ENCODE data around the gene UNC13D.

UNC13D gene

DNA sequence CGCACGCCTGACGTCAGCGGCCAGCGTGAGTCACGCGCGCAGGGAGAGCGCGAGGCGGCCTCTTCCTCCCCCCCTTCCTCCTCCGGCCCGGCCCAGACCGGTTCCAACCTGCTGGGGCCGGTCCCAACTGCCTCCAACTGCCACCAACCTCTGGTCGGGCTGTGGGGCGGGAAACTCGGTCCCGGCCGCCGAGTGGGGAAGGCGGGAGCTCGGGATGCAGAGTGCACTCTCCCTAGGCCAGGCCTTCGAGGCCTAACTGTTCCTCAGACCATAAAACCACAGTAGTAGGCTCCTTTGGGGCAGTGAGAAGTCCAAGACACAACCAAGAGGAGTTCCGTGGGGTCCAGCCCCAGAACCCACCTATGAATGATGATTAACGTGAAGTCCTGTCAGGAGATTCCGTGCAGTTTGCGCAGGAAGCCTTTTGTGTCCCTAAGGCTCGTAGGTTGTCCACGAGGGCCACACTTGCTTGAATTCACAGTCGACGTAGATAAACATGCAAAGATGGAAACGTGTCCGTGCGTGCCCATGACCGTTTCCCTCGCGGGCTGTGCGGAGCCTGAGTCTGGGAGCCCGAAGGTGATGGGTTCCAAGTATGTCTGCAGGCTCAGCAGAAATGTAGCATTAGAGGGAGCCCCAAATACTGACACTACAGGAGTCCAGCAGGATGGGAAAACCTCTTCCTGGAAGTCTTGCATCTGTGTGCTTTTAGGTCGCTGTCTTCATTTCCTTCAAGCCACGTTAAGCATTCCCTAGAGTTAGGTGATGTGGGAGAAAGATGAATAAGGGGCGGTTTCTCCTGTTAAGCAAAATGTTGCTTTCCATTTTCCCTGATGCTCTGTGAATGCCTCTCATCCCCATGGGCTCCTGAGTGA is 59.0 kb downstream of the UNC13D start:
- H3K9me3 ChIP-seq (ENCODE audit: severe bottlenecking) = no peaks in the 10 kb centered on the region
- H3K27ac ChIP-seq = peak overlapping the region; percentile 100
- TF ChIP-seq, protein P1, sequence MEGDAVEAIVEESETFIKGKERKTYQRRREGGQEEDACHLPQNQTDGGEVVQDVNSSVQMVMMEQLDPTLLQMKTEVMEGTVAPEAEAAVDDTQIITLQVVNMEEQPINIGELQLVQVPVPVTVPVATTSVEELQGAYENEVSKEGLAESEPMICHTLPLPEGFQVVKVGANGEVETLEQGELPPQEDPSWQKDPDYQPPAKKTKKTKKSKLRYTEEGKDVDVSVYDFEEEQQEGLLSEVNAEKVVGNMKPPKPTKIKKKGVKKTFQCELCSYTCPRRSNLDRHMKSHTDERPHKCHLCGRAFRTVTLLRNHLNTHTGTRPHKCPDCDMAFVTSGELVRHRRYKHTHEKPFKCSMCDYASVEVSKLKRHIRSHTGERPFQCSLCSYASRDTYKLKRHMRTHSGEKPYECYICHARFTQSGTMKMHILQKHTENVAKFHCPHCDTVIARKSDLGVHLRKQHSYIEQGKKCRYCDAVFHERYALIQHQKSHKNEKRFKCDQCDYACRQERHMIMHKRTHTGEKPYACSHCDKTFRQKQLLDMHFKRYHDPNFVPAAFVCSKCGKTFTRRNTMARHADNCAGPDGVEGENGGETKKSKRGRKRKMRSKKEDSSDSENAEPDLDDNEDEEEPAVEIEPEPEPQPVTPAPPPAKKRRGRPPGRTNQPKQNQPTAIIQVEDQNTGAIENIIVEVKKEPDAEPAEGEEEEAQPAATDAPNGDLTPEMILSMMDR (IDR thresholded peaks at IDR 0.05; ENCODE audit: low read depth, low read length) = no peak
- peak overlapping the region; percentile 43 for H3K4me3 ChIP-seq (ENCODE audit: low read depth, low read length)
- H3K27me3 ChIP-seq (ENCODE audit: insufficient read depth, low read depth, severe bottlenecking) = no peaks in the 10 kb centered on the region
- peaks cover 26% of the 10 kb centered on the region for H3K36me3 ChIP-seq
- DNase-seq = peak; percentile 96

DNA sequence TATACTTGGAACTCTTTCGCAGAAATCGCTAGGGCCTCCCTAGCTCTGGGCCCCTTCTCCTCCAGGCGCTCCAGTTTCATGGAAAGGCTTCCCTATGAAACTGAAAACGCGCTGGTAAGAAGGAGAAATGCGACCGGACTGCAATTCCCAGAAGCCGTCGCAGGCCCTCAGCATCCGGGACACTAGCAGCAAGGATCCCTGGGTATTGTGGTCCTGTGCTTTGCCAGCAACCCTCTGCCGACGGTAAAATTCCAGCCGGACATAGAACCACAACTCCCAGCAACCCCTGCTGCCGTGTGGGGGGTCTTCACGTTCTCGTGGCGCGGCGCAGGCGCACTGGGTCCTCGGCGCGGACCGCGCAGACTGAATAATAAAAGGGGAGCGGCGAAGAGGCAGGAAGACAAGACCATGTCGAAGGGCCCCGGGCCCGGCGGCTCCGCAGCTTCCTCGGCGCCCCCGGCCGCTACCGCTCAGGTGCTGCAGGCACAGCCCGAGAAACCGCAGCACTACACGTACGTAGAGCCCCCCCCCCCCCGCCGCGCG is 59.7 kb downstream of the UNC13D start, which contains the start of gene UNK:
TSS of gene UNK (plus strand) at position 334 of the 543 bp plus-strand sequence. CDS start at position 409, 75 bp downstream.
- peak within 1 kb of the TSS; percentile 43 for H3K4me3 ChIP-seq (ENCODE audit: low read depth, low read length)
- TF ChIP-seq, protein P1 (IDR thresholded peaks at IDR 0.05; ENCODE audit: low read depth, low read length) = no peak
- H3K27me3 ChIP-seq (ENCODE audit: insufficient read depth, low read depth, severe bottlenecking) = no peaks in the 10 kb centered on the region
- DNase-seq = peak; percentile 100
- H3K27ac ChIP-seq = peak within 1 kb of the TSS; percentile 100
- no peaks in the 10 kb centered on the region for H3K9me3 ChIP-seq (ENCODE audit: severe bottlenecking)
- peaks cover 24% of the 10 kb centered on the region for H3K36me3 ChIP-seq

DNA sequence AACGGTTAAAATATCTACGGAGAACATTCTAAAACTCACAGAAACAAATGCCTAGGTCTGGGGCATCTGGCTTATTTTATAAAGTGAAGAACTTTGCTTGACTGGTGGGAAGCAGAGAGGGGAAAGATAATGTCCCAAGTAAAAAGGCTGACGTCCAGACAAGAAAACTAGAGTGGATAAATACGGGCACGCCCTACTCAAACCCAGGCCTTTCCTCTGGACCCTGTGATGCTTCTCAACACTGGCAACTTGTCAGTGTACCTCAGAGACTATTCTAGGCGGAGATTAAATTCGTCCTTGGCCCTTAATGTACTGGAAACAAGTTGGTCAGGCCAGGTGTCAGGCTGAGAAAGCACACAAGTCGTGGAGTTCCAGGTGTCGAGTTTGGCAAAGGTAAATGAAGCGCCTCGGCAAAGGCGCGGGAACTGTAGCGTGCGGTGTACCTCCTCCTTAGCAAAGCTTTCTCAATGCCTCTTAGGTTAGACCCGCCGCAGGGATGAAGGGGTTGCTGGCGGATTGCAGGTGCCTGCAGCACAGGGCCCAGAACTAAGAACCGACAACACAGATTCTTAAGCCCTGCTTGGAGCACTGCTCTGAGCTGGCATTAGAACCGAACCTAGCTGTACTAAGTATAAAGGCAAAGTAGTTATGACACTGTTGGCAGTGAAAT is 60.3 kb downstream of the UNC13D start:
- Histone ChIP-seq H3K4me3 (ENCODE audit: low read depth, low read length) (peak overlapping the region; percentile 43), H3K9me3 (ENCODE audit: severe bottlenecking) (no peaks in the 10 kb centered on the region), H3K27me3 (ENCODE audit: insufficient read depth, low read depth, severe bottlenecking) (no peaks in the 10 kb centered on the region), H3K27ac (peak overlapping the region; percentile 100), H3K36me3 (peaks cover 26% of the 10 kb centered on the region)
- DNase-seq = peak; percentile 57
- TF ChIP-seq, protein P1 (IDR thresholded peaks at IDR 0.05; ENCODE audit: low read depth, low read length) = no peak

DNA sequence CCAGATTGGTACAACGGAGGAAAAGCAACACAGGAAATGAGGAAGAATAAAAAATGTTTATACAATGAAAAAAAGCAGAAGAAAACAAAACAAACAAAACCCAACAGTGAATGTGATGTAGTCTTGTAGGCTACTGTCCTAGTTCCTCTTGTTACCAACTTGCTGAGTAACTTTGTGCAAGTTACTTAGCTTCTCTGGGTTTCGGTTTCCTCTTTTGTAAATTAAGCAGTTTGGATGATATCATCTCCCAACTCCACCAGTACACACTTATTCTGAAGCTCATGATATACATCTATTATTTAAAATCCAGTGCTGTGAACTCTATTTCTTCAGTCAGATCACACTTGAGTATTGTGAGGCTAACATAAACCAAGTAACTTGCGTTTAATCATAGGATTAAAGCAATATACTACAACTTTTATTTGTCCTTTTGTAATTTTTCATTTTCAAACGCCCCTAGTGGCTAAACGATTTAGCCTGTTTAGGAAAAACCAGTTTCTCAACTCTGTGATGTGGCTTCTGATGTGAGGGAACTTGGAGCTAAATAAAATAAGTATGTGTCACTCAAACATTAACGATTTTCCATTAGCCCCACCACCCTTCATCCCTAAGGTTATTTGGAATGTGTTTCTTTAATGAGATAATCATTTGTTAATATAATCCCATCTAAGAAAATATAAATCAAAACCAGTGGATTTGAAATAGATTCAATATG is 61.0 kb downstream of the UNC13D start:
- Histone ChIP-seq H3K27me3 (ENCODE audit: insufficient read depth, low read depth, severe bottlenecking) (no peaks in the 10 kb centered on the region), H3K36me3 (peaks cover 34% of the 10 kb centered on the region), H3K9me3 (ENCODE audit: severe bottlenecking) (no peaks in the 10 kb centered on the region), H3K27ac (peak overlapping the region; percentile 100), H3K4me3 (ENCODE audit: low read depth, low read length) (no peak overlapping the region)
- no peak for DNase-seq
- TF ChIP-seq, protein P1 (IDR thresholded peaks at IDR 0.05; ENCODE audit: low read depth, low read length) = peak; percentile 39; the same call in 1 of the 2 replicates

DNA sequence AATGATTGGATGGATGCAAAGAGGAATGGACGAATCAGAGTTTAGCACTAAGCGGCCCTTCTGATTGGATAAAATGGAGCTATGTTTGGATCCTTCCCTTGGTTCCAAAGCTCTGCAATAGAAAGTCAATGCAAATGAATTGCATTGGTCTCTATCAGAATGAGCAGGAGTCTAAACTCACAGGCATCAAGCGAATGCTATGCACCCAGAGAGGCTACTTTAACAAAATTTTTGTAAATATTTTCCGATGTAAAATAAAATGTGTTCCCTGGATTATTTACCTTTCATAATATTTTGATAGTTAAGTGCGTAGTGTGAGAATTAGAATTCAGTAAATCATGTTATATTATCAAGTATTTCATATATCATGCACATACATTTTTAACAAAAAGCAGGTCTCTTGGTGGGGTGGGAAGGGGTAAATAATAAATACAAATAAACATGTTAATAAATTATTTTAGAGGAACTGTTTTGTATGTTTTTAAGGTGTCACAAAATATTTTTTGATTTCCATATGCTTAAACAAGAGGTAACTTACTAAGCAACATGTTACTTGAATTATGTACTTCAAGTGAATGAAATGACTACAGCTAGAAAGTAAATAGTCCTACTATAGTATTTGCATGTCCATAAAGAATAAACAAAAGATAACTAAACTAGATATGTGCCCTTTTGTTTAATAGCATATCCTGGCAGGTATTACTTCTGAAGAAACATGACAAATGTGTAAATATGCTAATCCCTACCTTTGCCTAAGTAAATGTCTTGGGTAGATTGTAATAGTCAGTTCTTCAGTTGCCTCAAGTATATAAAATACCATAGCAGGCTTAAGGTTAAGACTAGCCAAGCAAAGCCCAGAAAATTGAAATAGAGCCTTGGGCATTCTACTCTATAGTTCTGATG is 64.0 kb downstream of the UNC13D start:
- peak overlapping the region; percentile 18 for H3K27ac ChIP-seq
- no peak overlapping the region; the same call in 1 of the 2 replicates for H3K4me3 ChIP-seq (ENCODE audit: low read depth, low read length)
- DNase-seq = no peak

More for the DNA sequence above, 64.0 kb downstream of the UNC13D start:
- peaks cover 45% of the 10 kb centered on the region for H3K36me3 ChIP-seq
- H3K9me3 ChIP-seq (ENCODE audit: severe bottlenecking) = no peaks in the 10 kb centered on the region
- TF ChIP-seq, protein P1 (IDR thresholded peaks at IDR 0.05; ENCODE audit: low read depth, low read length) = no peak
- no peaks in the 10 kb centered on the region for H3K27me3 ChIP-seq (ENCODE audit: insufficient read depth, low read depth, severe bottlenecking)

Measured in WERI-Rb-1 (cell line).